HL-60 (cell line): ENCODE results near the gene CLIP4.

ENCODE experiments used
- POLR2AphosphoS5 ChIP-seq: IDR thresholded peaks from 2 replicates; pipeline ENCODE4 v1.6.1; 2012; ENCODE audit warnings: low read depth
- SPI1 ChIP-seq: IDR thresholded peaks from 2 replicates; pipeline ENCODE4 v1.6.1; 2012; ENCODE audit warnings: low read depth, mild to moderate bottlenecking, borderline replicate concordance
- TF ChIP-seq, protein P1 (sequence below): IDR thresholded peaks from one replicate; pipeline ENCODE4 v1.5.1; 2011; ENCODE audit warnings: low read length, control low read depth, inconsistent platforms; ENCODE audit not compliant: insufficient read depth
- TF ChIP-seq, protein P2 (sequence below): IDR thresholded peaks from 2 replicates; pipeline ENCODE4 v1.6.1; 2012; ENCODE audit warnings: low read depth; ENCODE audit not compliant: insufficient replicate concordance

DNA sequence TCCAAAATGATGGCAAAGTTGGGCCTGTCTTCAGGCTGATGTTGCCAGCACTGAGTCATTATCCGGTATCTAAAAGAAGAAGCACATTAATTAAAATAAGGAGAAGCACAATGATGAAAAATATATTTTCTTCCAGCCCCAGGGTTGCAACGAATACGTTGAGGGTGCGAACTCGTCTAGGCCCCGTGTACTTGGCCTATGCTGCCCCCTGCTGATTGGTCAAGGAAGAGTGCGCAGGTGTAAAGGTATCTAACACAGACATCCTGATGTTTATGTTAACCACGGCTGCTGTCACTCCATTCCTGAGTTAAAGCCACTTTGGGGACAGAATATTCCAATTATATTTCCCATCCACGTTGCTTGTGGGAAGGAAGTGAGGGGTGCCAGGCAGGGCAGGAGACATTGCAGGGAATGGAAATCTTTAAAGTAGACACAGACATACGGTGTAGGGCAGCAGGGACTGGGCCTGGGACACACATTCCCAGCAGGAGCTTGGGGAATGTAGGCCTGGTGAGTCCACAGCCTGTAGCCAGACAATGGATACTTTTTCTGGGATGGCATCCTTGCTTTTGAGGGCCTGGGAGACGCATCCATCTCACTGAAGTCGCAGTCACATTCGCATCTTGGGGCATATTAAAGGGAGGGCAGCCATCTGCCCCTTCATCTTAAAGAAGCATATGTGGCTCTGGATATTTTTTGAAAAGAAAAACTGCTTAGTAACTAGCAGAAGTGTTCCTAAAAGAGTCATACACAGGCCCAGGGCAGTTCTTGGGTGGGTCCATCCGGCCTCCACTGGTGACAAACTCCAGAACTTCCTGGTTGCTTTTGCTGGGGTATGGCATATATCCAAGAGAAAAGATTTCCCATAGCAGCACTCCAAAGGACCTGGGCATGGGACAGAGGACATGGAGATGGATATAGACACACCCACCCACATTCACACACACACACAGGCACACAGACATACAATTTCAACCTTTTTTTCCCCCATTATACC is 81.9 kb downstream of the CLIP4 start:
- TF ChIP-seq, protein P1, sequence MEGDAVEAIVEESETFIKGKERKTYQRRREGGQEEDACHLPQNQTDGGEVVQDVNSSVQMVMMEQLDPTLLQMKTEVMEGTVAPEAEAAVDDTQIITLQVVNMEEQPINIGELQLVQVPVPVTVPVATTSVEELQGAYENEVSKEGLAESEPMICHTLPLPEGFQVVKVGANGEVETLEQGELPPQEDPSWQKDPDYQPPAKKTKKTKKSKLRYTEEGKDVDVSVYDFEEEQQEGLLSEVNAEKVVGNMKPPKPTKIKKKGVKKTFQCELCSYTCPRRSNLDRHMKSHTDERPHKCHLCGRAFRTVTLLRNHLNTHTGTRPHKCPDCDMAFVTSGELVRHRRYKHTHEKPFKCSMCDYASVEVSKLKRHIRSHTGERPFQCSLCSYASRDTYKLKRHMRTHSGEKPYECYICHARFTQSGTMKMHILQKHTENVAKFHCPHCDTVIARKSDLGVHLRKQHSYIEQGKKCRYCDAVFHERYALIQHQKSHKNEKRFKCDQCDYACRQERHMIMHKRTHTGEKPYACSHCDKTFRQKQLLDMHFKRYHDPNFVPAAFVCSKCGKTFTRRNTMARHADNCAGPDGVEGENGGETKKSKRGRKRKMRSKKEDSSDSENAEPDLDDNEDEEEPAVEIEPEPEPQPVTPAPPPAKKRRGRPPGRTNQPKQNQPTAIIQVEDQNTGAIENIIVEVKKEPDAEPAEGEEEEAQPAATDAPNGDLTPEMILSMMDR: peak; percentile 70
- TF ChIP-seq, protein P2, sequence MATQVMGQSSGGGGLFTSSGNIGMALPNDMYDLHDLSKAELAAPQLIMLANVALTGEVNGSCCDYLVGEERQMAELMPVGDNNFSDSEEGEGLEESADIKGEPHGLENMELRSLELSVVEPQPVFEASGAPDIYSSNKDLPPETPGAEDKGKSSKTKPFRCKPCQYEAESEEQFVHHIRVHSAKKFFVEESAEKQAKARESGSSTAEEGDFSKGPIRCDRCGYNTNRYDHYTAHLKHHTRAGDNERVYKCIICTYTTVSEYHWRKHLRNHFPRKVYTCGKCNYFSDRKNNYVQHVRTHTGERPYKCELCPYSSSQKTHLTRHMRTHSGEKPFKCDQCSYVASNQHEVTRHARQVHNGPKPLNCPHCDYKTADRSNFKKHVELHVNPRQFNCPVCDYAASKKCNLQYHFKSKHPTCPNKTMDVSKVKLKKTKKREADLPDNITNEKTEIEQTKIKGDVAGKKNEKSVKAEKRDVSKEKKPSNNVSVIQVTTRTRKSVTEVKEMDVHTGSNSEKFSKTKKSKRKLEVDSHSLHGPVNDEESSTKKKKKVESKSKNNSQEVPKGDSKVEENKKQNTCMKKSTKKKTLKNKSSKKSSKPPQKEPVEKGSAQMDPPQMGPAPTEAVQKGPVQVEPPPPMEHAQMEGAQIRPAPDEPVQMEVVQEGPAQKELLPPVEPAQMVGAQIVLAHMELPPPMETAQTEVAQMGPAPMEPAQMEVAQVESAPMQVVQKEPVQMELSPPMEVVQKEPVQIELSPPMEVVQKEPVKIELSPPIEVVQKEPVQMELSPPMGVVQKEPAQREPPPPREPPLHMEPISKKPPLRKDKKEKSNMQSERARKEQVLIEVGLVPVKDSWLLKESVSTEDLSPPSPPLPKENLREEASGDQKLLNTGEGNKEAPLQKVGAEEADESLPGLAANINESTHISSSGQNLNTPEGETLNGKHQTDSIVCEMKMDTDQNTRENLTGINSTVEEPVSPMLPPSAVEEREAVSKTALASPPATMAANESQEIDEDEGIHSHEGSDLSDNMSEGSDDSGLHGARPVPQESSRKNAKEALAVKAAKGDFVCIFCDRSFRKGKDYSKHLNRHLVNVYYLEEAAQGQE: no peak
- TF ChIP-seq POLR2AphosphoS5 (no peak), SPI1 (no peak)
